Skeletal muscle tissue (tissue), 4 donors: Measurements from ENCODE around the gene DGLUCY. TPM values are rescaled to one million over a fixed set of nuclear protein-coding genes. Genes with fewer than 3 reads are reported as not detected.

Source experiments
- H3K27ac ChIP-seq: one replicate; pipeline ENCODE4 v1.7.0; 2013; ENCODE audit warnings: mild to moderate bottlenecking, low read depth, low read length, inconsistent platforms
- H3K27me3 ChIP-seq, 3 donors: one replicate each; pipeline ENCODE4 v1.7.0; 2013; ENCODE audit warnings: low read length in 3 of 3; ENCODE audit not compliant: control insufficient read depth in 3 of 3, insufficient read depth in 3 of 3
- H3K36me3 ChIP-seq, 3 donors: one replicate each; pipeline ENCODE4 v1.7.0; 2013; ENCODE audit warnings: low read length in 3 of 3; ENCODE audit not compliant: control insufficient read depth in 3 of 3, insufficient read depth in 3 of 3
- H3K4me1 ChIP-seq, 3 donors: one replicate each; pipeline ENCODE4 v1.7.0; 2013; ENCODE audit warnings: low read length in 3 of 3, mild to moderate bottlenecking in 3 of 3; ENCODE audit not compliant: control insufficient read depth in 3 of 3, insufficient read depth in 3 of 3
- H3K4me3 ChIP-seq, 3 donors: one replicate each; pipeline ENCODE4 v1.7.0; 2013; ENCODE audit warnings: low read length in 3 of 3
- H3K9ac ChIP-seq, 3 donors: one replicate each; pipeline ENCODE4 v1.7.0; 2013; ENCODE audit warnings: low read length in 3 of 3, mild to moderate bottlenecking in 3 of 3, moderate library complexity in 2 of 3, low read depth in 1 of 3
- H3K9me3 ChIP-seq, 3 donors: one replicate each; pipeline ENCODE4 v1.7.0; 2013; ENCODE audit warnings: low read length in 3 of 3; ENCODE audit not compliant: control insufficient read depth in 3 of 3
- total RNA-seq: library from RNA; depleted of rRNA; stranded (reverse); fragments of >200 nt; gene quantifications from one replicate; pipeline ENCODE4 v1.2.3, GENCODE V29; 2014
- donor health status: Osteomylitis.

DGLUCY gene
- total RNA-seq, 1 donor from 2014 or later: 49.6 TPM

DNA sequence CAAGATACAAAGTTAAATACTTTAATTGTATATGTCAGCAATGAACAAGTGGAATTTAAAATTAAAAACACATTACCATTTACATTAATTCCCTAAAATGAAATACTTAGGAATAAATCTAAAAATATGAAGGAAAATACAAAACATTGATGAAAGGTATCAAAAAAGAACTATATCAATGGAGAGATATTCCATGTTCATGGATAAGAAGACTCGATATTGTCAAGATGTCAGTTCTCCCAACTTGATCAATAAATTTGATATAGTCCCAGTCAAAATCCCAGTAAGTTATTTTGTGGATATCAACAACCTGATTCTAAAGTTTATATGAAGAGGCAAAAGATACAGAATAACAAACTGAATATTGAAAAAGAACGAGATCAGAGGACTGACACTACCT, 97.1 kb downstream of the DGLUCY start:
- Histone ChIP-seq H3K27me3 (no peaks in the 10 kb centered on the region), H3K27ac (no peak overlapping the region), H3K4me3 (no peak overlapping the region), H3K36me3 (peaks cover 35 to 58% (median 45%) of the 10 kb centered on the region in 3 donors), H3K4me1 (no peaks in the 10 kb centered on the region), H3K9ac (no peak overlapping the region), H3K9me3 (no peaks in the 10 kb centered on the region)

DNA sequence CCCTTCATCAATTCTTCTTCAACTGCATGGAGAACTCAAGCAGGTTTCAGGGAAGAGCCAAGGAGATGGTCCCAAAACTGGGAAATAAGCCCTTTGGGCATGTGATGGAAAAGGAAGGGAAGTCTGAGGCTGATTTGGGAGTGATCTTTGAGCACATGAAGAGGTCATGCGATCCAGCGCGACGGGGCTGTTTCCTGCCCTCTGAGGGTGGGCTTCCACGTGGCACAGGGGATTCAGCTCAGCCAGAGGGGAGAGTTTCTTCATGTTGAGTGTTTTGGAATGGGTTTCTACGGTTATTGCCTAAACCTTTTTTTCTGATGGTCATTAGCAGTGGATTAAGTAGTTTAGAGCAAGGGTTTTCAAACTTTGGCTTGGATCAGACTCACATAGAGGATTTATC, 100.4 kb downstream of the DGLUCY start:
- H3K4me1 ChIP-seq: no peaks in the 10 kb centered on the region
- H3K27ac ChIP-seq: no peak overlapping the region
- H3K36me3 ChIP-seq: peaks cover 38 to 63% (median 46%) of the 10 kb centered on the region in 3 donors
- no peak overlapping the region for H3K9ac ChIP-seq
- no peak overlapping the region for H3K4me3 ChIP-seq
- H3K9me3 ChIP-seq: no peaks in the 10 kb centered on the region
- H3K27me3 ChIP-seq: no peaks in the 10 kb centered on the region

DNA sequence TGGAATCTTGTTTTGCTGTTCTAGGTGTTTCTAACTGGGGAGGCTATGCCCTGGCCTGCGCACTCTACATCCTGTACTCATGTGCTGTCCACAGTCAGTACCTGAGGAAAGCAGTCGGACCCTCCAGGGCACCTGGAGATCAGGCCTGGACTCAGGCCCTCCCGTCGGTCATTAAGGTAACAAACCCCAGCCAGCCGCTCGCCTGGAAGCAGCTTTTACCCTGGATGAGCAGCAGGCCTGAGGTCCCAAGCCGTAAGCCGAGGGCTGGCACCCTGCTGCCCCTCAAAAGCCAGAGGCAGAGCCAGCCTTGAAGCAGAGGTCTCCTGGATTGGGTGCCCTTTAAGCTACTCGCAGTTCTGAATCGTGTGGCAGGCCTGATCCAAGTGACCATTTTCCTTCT, 101.5 kb downstream of the DGLUCY start:
- H3K4me1 ChIP-seq: peaks cover 0 to 2% (median 0%) of the 10 kb centered on the region in 3 donors
- H3K36me3 ChIP-seq: peaks cover 39 to 64% (median 43%) of the 10 kb centered on the region in 3 donors
- H3K4me3 ChIP-seq: no peak overlapping the region
- H3K27ac ChIP-seq: no peak overlapping the region
- H3K9me3 ChIP-seq: no peaks in the 10 kb centered on the region
- no peak overlapping the region for H3K9ac ChIP-seq
- no peaks in the 10 kb centered on the region for H3K27me3 ChIP-seq

DNA sequence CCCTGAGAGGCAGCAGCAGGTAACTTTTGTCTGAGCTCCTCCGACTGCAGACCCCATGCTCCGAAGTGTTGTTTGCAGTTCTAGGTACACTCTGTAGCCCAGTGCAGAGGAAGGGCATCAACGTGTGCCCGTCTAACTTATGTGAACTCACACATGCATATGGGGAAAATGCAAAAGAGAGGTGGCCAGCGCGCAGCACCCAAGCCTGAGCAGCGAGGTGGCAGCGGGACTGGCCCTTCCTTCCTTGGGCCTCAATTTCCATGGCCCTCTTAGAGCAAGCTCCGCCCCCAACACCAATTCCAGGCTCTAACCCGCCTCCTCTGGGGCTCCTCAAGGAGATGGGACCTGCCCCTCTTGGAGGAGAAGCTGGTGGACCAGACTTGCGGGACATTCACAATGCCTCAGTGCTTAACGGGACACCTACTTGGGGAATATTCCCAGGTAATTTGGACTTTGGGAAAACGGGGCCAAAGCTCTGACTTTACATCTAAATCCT, 102.9 kb downstream of the DGLUCY start:
- H3K4me3 ChIP-seq: no peak overlapping the region
- H3K9ac ChIP-seq: no peak overlapping the region
- no peaks in the 10 kb centered on the region for H3K9me3 ChIP-seq
- H3K36me3 ChIP-seq: peaks cover 43 to 64% (median 47%) of the 10 kb centered on the region in 3 donors
- no peak overlapping the region for H3K27ac ChIP-seq
- H3K4me1 ChIP-seq: peaks cover 0 to 6% (median 4%) of the 10 kb centered on the region in 3 donors
- H3K27me3 ChIP-seq: no peaks in the 10 kb centered on the region

DNA sequence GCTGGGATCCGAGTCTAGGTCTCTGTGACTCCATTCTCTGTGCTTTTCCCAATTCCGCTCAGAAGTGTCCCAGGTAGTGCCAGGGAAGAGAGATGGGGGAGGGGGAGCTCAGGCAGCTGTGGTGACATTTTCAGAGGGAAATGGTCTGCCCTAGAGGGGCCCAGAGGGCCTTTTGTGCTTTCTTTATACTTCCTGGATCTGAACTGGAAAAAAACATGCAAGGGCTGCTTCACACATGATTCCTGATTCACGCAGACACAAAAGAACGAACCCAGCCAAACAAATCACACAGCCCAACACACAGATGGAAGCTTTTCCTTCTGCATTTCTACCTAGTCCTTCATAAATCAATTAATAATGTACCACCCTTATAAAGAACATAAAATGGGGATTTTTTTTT, 104.1 kb downstream of the DGLUCY start:
- no peak overlapping the region for H3K4me3 ChIP-seq
- H3K4me1 ChIP-seq: peaks cover 2 to 6% (median 4%) of the 10 kb centered on the region in 3 donors
- no peaks in the 10 kb centered on the region for H3K27me3 ChIP-seq
- H3K9me3 ChIP-seq: no peaks in the 10 kb centered on the region
- H3K36me3 ChIP-seq: peaks cover 43 to 57% (median 51%) of the 10 kb centered on the region in 3 donors
- H3K27ac ChIP-seq: no peak overlapping the region
- no peak overlapping the region for H3K9ac ChIP-seq

DNA sequence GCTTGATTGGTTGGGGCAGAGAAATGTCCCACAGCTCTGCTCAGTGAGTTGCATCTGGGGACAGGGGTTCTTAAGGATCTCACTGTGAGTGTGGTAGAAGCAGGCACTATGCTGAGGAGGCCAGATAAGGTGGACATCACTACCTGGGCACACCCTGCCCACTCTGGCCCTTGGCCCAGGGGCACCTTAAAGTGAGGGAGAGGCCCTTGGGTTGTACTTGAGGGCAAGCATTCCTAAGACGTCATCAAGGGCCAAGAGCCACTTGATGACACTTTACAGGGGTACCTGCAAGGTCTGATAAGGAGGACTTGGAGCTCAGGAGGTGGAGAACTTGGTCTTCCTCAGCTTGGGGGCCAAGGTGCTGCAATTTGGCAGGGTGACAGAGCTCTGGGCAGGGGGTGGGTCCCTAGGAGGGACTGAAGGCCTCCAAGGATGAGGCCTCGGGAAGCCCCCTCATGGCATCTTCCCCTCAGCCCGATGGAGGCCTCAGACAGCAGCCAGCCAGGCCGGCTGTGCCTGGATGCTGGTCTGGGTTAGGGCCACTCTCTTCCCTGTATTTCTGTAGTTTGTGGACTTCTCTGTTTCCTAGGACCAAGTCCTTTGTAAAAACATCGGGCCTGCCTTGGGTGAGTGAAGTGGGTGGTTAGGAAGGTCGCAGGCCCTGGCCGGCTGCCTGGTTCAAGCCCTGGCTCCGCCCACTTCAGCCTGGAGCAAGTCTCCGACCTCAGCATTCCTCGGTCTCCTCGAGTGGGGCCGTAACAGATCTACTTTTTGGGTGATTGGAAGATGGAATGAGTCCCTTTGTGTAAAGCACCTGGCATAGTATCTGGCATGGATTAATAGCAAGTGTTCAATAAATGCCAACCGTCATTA, 105.9 kb downstream of the DGLUCY start:
- H3K27me3 ChIP-seq: no peaks in the 10 kb centered on the region
- no peak overlapping the region for H3K27ac ChIP-seq
- no peaks in the 10 kb centered on the region for H3K9me3 ChIP-seq
- no peak overlapping the region for H3K4me3 ChIP-seq
- peaks cover 48 to 57% (median 52%) of the 10 kb centered on the region in 3 donors for H3K36me3 ChIP-seq
- peaks cover 3 to 6% (median 4%) of the 10 kb centered on the region in 3 donors for H3K4me1 ChIP-seq
- H3K9ac ChIP-seq: no peak overlapping the region

DNA sequence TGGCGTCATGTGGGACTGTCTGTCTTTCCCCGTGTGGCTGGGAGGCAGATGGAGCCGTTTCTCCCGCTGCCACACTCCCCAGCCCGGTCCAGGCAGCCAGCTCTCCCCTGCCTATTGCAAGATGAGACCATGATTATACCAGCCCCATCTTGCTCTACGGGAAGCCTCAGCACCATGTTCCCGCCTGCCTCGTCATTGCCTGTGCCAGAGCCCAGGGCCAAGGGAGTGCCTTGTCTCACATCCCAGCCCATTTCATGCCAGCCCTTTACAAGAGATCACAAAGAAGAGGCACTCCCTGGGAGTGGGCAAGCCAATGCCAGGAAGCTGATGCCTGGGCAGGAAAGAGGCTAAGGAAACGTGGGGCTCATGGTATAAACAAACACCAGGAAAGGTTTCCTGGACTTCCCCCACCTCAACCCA, 106.7 kb downstream of the DGLUCY start:
- Histone ChIP-seq H3K4me1 (peaks cover 3 to 6% (median 4%) of the 10 kb centered on the region in 3 donors), H3K27me3 (no peaks in the 10 kb centered on the region), H3K9me3 (no peaks in the 10 kb centered on the region), H3K4me3 (no peak overlapping the region), H3K27ac (no peak overlapping the region), H3K9ac (no peak overlapping the region), H3K36me3 (peaks cover 48 to 59% (median 53%) of the 10 kb centered on the region in 3 donors)

DNA sequence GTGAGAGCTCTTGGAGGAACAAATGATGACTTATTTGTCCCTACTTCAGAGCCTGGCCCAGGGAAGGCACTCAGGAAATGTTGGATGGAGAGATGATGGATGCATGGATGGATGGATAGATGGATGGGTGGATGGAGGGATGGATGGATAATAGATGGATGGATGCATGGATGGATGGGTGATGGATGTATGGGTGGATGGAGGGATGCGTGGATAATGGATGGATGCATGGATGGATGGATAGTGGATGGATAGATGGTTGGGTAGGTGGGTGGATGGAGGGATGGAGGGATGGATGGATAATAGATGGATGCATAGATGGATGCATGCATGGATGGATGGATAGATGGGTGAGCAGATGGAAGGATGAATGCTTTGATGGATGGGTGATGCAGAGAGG, 107.4 kb downstream of the DGLUCY start:
- Histone ChIP-seq H3K4me3 (no peak overlapping the region), H3K4me1 (peaks cover 3 to 6% (median 4%) of the 10 kb centered on the region in 3 donors), H3K9ac (no peak overlapping the region), H3K27ac (no peak overlapping the region), H3K27me3 (no peaks in the 10 kb centered on the region), H3K9me3 (no peaks in the 10 kb centered on the region), H3K36me3 (peaks cover 43 to 53% (median 48%) of the 10 kb centered on the region in 3 donors)

DNA sequence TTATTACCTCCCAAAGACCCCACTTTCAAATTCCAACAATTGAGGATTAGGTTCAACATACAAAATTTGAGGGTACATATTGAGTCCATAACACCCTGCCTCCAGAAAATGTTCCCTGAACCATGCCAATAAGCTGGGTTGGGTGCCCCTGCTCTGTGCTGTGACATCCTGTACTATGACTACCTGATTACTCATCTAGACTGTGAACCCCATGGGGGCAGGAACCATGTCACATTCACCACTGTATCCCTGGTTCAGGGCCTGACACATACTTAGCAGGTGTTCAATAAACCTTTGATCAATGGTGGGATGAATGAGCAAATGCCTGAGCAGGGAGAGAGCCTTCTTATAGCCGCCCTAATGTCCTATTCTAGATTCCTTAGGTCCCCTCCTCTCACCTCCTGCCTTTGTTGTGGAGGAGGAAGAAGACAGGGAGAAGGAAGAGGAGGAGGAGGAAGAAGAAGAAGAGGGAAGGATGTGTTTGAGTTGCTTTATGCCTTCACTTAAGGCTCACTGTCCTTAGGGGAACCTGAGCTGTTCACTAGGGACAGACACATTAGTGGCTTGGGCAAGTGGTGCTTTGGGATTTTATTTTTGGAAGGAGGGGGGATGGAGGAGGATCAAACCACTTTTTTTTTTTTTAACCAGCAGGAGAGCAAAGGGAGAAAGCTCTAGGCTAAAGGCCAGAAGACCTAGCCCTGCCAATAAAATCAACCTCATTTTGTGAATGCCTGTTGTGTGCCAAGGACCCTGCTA, 109.3 kb downstream of the DGLUCY start:
- Histone ChIP-seq H3K27me3 (no peaks in the 10 kb centered on the region), H3K4me1 (peaks cover 3 to 6% (median 4%) of the 10 kb centered on the region in 3 donors), H3K9me3 (no peaks in the 10 kb centered on the region), H3K4me3 (no peak overlapping the region), H3K27ac (no peak overlapping the region), H3K36me3 (peaks cover 32 to 45% (median 38%) of the 10 kb centered on the region in 3 donors), H3K9ac (no peak overlapping the region)
